CD4-positive, alpha-beta memory T cell (primary cell): Measurements from ENCODE around the gene LDLRAD4. TPM values are rescaled to one million over a fixed set of nuclear protein-coding genes. Genes with fewer than 3 reads are reported as not detected.

Experiments used
- CTCF ChIA-PET: fragments of 350-600 bp; sonication (Branson Sonifier 250); formaldehyde crosslinking; loops from one replicate; lab custom pipeline; 2021; ENCODE audit warnings: inconsistent platforms; ENCODE audit not compliant: partially characterized antibody; lab: Charles Lee
- POLR2A ChIA-PET: fragments of 350-600 bp; sonication (Branson Sonifier 250); formaldehyde crosslinking; loops from one replicate; lab custom pipeline; 2021; ENCODE audit not compliant: partially characterized antibody; lab: Charles Lee
- DNase-seq, 5 donors: peaks; one replicate each; pipeline versions ENCODE4 v3.0.0 to v3.0.0-alpha.2; 2020 to 2022; ENCODE audit warnings: mixed read lengths in 1 of 5
- H3K27ac ChIP-seq: one replicate; pipeline ENCODE4 v1.7.0; 2013; ENCODE audit warnings: low read depth, low read length
- H3K27me3 ChIP-seq: 2 replicates; pipeline ENCODE4 v1.7.0; 2013; ENCODE audit warnings: mild to moderate bottlenecking, low read length, moderate library complexity; ENCODE audit not compliant: insufficient read depth
- H3K36me3 ChIP-seq: 2 replicates; pipeline ENCODE4 v1.7.0; 2013; ENCODE audit warnings: mild to moderate bottlenecking, low read length, moderate library complexity; ENCODE audit not compliant: insufficient read depth
- H3K4me1 ChIP-seq: 2 replicates; pipeline ENCODE4 v1.7.0; 2013; ENCODE audit warnings: mild to moderate bottlenecking, low read length, moderate library complexity; ENCODE audit not compliant: insufficient read depth
- H3K4me3 ChIP-seq, 2 donors: one replicate each; pipeline ENCODE4 v1.7.0; 2013; ENCODE audit warnings: low read length in 2 of 2, mild to moderate bottlenecking in 1 of 2
- H3K9me3 ChIP-seq, 2 donors: one replicate each; pipeline ENCODE4 v1.7.0; 2013; ENCODE audit warnings: low read length in 2 of 2, control low read depth in 1 of 2; ENCODE audit not compliant: control insufficient read depth in 1 of 2
- H3K27ac Mint-ChIP-seq, 7 donors: one replicate each; pipeline ENCODE4 v1.8.0; 2020 to 2021; ENCODE audit warnings: mixed read lengths in 7 of 7, mild to moderate bottlenecking in 6 of 7, inconsistent platforms in 3 of 7, moderate library complexity in 3 of 7
- H3K27me3 Mint-ChIP-seq, 2 donors: one replicate each; pipeline ENCODE4 v1.8.0; 2020 to 2021; ENCODE audit warnings: mixed read lengths in 2 of 2
- H3K36me3 Mint-ChIP-seq, 2 donors: one replicate each; pipeline ENCODE4 v1.8.0; 2020 to 2021; ENCODE audit warnings: mixed read lengths in 2 of 2, inconsistent platforms in 1 of 2, mild to moderate bottlenecking in 1 of 2
- H3K4me1 Mint-ChIP-seq, 4 donors: one replicate each; pipeline ENCODE4 v1.8.0; 2020 to 2021; ENCODE audit warnings: mixed read lengths in 4 of 4, mild to moderate bottlenecking in 1 of 4
- H3K4me3 Mint-ChIP-seq, 8 donors: one replicate each; pipeline ENCODE4 v1.8.0; 2020 to 2021; ENCODE audit warnings: mixed read lengths in 8 of 8, mild to moderate bottlenecking in 7 of 8, moderate library complexity in 6 of 8, inconsistent platforms in 3 of 8
- H3K9me3 Mint-ChIP-seq, 8 donors: one replicate each; pipeline ENCODE4 v1.8.0; 2020 to 2021; ENCODE audit warnings: mixed read lengths in 8 of 8, mild to moderate bottlenecking in 5 of 8, inconsistent platforms in 3 of 8, moderate library complexity in 1 of 8
- intact Hi-C: fragments of 100-400 bp; cut with micrococcal nuclease; formaldehyde crosslinking; loops from one replicate; pipeline ENCODE4 v1.15.1; 2023
- polyA plus RNA-seq, 2 donors: library from polyadenylated mRNA; unstranded; fragments of 300-500 nt; fragmentation: Illumina TruSeq; gene quantifications; one replicate each; pipeline ENCODE4 v1.2.3, GENCODE V29; 2021
- total RNA-seq, 2 experiments: library from RNA; stranded (reverse); gene quantifications; one replicate each; pipeline ENCODE4 v1.2.3, GENCODE V29; 2021

LDLRAD4 gene
- total and polyA plus RNA-seq, 4 experiments from 2014 or later, result 17.4 to 63.0 (median 36.6) TPM

DNA sequence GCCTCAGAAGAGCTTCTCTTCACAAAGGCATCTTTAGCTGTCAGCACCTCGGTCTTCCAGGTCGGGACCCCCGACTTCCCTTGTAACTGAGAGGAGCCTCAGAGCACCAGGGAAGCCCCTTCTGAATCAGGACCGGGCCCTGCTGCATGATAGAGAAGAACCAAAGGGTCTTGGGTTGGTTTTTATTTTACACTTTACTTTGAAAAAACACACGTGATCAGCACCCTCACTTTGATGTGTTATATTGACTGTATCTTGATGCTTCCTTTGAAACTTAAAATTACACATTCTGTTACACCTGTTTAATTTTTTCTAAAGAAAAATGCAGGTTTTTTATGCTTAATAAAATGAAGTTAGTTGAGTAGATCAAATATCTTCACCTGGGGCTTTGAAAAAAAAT is 305.5 kb downstream of the LDLRAD4 start:
- Mint-ChIP-seq H3K27ac (no peak overlapping the region), H3K4me1 (peaks cover 4 to 16% (median 11%) of the 10 kb centered on the region in 4 donors), H3K9me3 (no peaks in the 10 kb centered on the region), H3K4me3 (no peak overlapping the region), H3K27me3 (no peaks in the 10 kb centered on the region), H3K36me3 (peaks cover 22 to 33% of the 10 kb centered on the region in 2 donors)
- H3K4me3 ChIP-seq, result no peak overlapping the region
- ChIA-PET CTCF (interaction anchor here (3.4 kb wide), 1 partner anchor 308 kb away, joined by 10 read pairs; no protein-coding TSS in a partner anchor), POLR2A (no interaction called here)
- H3K9me3 ChIP-seq, result no peaks in the 10 kb centered on the region
- no peak for DNase-seq
- no peak overlapping the region for H3K27ac ChIP-seq
- H3K27me3 ChIP-seq, result no peaks in the 10 kb centered on the region
- H3K36me3 ChIP-seq, result no peaks in the 10 kb centered on the region
- no peaks in the 10 kb centered on the region for H3K4me1 ChIP-seq
- intact Hi-C loops, result no loop called here

DNA sequence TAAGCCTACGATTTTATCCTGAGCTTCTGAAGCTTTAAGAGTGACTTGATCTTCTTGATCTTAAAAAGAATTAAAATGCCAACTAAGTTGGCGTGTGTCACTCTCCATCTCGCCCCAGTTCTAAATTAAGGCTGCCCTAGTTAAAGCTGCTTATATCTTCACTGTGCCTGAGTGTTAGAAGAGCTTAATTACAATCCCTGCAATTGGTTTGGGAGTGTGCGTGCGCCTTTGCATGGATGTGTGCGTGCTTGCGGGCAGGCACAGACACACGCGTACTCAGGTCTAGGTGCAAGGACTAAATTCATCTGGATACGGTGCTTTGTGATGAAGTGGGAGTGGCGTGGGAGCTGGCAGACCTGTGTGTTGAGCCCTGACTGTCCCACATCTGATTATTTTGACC is 306.3 kb downstream of the LDLRAD4 start:
- no peak overlapping the region for H3K4me3 Mint-ChIP-seq
- intact Hi-C loops, result no loop called here
- no peak overlapping the region for H3K27ac ChIP-seq
- H3K36me3 ChIP-seq, result no peaks in the 10 kb centered on the region
- H3K4me3 ChIP-seq, result no peak overlapping the region
- H3K27ac Mint-ChIP-seq, result peak overlapping the region in 1 of 7 donors; percentile 62
- no peaks in the 10 kb centered on the region for H3K27me3 Mint-ChIP-seq
- ChIA-PET POLR2A (no interaction called here), CTCF (interaction anchor here (1.0 to 3.4 kb wide), 2 partner anchors 23 to 309 kb away, joined by 3 to 10 read pairs; no protein-coding TSS in a partner anchor)
- H3K9me3 Mint-ChIP-seq, result no peaks in the 10 kb centered on the region
- DNase-seq, result no peak
- no peaks in the 10 kb centered on the region for H3K27me3 ChIP-seq
- H3K4me1 Mint-ChIP-seq, result peaks cover 7 to 16% (median 12%) of the 10 kb centered on the region in 4 donors
- H3K36me3 Mint-ChIP-seq, result peaks cover 21 to 31% of the 10 kb centered on the region in 2 donors
- H3K4me1 ChIP-seq, result no peaks in the 10 kb centered on the region
- no peaks in the 10 kb centered on the region for H3K9me3 ChIP-seq

DNA sequence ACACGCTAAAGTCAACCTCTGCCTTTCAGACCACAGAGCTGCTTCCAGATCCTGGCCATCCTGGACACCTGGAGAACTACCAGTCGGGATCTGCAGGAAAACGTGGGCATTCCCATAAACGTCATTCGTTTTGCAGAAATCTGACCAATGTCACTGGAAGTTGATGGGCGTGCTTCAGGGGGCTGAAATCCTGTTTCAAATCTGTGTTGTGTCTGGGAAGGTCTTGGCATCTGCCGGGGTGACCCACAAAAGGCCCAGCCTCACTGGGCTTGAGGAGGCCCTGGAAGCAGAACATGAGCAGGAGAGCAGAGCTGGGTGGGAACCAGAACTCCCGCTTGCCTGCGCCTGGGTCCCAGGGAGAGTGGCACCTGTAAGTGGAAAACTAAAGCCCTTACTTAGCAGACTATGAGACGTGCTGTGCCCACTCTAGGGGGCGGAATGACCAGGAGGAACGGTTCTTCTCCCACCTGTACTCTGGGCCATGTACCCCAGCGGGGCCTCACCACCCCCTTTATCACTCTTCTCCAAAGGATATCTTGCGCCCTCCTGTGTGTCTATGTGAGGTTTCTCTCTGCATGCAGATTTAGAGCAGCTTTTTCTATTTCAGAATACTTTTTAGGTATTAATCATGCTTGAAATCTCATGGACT is 306.9 kb downstream of the LDLRAD4 start:
- no peaks in the 10 kb centered on the region for H3K27me3 Mint-ChIP-seq
- no peak for DNase-seq
- H3K27ac Mint-ChIP-seq, result no peak overlapping the region
- peaks cover 15 to 24% of the 10 kb centered on the region in 2 donors for H3K36me3 Mint-ChIP-seq
- Histone ChIP-seq H3K36me3 (no peaks in the 10 kb centered on the region), H3K27me3 (no peaks in the 10 kb centered on the region), H3K27ac (no peak overlapping the region), H3K4me1 (no peaks in the 10 kb centered on the region), H3K4me3 (no peak overlapping the region), H3K9me3 (no peaks in the 10 kb centered on the region)
- intact Hi-C loops, result no loop called here
- no peak overlapping the region for H3K4me3 Mint-ChIP-seq
- ChIA-PET POLR2A (no interaction called here), CTCF (interaction anchor here (0.7 to 3.4 kb wide), 3 partner anchors 24 to 435 kb away, joined by 3 to 10 read pairs (median 3); no protein-coding TSS in a partner anchor)
- no peaks in the 10 kb centered on the region for H3K9me3 Mint-ChIP-seq
- peaks cover 5 to 13% (median 7%) of the 10 kb centered on the region in 4 donors for H3K4me1 Mint-ChIP-seq

DNA sequence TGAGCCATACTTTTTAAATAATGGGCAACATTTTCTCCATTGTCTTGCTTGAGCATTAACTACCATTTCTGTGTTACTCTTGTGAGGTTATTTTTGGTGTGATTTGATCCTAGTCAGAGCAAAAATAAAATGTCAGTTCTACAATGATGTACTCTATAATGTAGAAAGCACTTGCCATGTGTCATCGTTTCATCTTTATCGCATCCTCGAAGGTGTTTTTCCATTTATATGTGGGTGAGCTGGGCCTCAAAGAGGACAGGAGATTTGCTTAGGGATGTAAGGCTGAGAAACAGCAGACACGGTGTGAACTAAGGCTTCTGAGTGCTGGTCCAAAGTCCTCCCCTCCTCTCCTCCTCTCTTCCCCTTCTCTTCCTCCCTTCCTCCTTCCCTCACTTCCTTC is 308.0 kb downstream of the LDLRAD4 start:
- ChIA-PET POLR2A (no interaction called here), CTCF (interaction anchor here (0.7 to 3.4 kb wide), 2 partner anchors 310 to 436 kb away, joined by 3 to 10 read pairs; no protein-coding TSS in a partner anchor)
- H3K9me3 Mint-ChIP-seq, result no peaks in the 10 kb centered on the region
- no peaks in the 10 kb centered on the region for H3K27me3 Mint-ChIP-seq
- Histone ChIP-seq H3K36me3 (no peaks in the 10 kb centered on the region), H3K27me3 (no peaks in the 10 kb centered on the region), H3K4me1 (no peaks in the 10 kb centered on the region), H3K27ac (no peak overlapping the region), H3K4me3 (no peak overlapping the region), H3K9me3 (no peaks in the 10 kb centered on the region)
- H3K27ac Mint-ChIP-seq, result peak overlapping the region in 2 of 7 donors; percentile 5 to 31
- no peak for DNase-seq
- H3K36me3 Mint-ChIP-seq, result peaks cover 13 to 24% of the 10 kb centered on the region in 2 donors
- H3K4me1 Mint-ChIP-seq, result peaks cover 2 to 9% (median 3%) of the 10 kb centered on the region in 4 donors
- no peak overlapping the region for H3K4me3 Mint-ChIP-seq
- intact Hi-C loops, result no loop called here

DNA sequence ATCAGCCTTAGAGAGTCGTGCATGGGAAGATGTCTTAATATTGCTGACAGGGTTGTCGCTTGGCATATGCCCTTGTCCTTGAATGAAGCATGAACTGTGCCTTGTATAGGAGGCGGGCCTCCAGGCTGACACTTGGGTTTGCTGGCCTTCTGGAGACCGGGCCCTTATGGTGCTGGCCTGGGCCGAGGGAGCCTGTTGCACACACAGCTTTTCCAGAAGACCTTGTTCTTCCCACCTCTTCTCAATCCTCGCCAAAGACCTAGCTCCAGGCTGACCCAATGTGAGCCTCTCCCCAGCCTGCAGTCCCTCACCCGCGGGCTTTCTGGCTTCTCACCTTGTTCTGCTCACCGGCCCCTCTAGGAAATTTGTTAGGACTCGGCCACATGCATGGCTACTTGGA is 308.7 kb downstream of the LDLRAD4 start:
- no peaks in the 10 kb centered on the region for H3K9me3 Mint-ChIP-seq
- Histone ChIP-seq H3K27ac (no peak overlapping the region), H3K9me3 (no peaks in the 10 kb centered on the region), H3K27me3 (no peaks in the 10 kb centered on the region), H3K4me1 (no peaks in the 10 kb centered on the region), H3K36me3 (no peaks in the 10 kb centered on the region), H3K4me3 (no peak overlapping the region)
- ChIA-PET POLR2A (no interaction called here), CTCF (no interaction called here)
- H3K27ac Mint-ChIP-seq, result no peak overlapping the region
- intact Hi-C loops, result no loop called here
- no peaks in the 10 kb centered on the region for H3K27me3 Mint-ChIP-seq
- peaks cover 12 to 22% of the 10 kb centered on the region in 2 donors for H3K36me3 Mint-ChIP-seq
- DNase-seq, result no peak
- no peak overlapping the region for H3K4me3 Mint-ChIP-seq
- peaks cover 0 to 15% (median 4%) of the 10 kb centered on the region in 4 donors for H3K4me1 Mint-ChIP-seq

DNA sequence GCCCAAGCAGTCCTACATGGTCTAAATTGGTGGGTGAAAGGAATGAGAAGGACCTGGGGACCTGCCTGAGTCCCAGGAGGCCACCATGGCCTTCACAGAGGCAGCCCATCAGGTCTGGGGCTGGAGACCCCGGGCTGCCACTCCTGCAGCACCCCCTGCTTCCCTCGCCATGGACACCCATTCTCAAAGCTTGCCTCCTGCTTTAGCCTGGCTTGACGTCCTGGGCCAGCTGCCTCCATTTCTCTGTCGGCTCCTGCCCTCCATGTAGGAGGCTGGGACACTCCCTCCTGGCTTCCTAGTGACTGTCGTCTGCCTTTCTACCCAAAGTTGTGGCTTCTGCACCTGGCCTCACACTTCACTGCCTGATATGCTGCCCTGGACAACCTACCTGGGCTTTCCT is 309.2 kb downstream of the LDLRAD4 start:
- Mint-ChIP-seq H3K4me1 (peaks cover 0 to 17% (median 5%) of the 10 kb centered on the region in 4 donors), H3K27ac (no peak overlapping the region), H3K9me3 (no peaks in the 10 kb centered on the region), H3K36me3 (peaks cover 10 to 17% of the 10 kb centered on the region in 2 donors), H3K27me3 (no peaks in the 10 kb centered on the region), H3K4me3 (no peak overlapping the region)
- intact Hi-C loops, result no loop called here
- ChIA-PET CTCF (no interaction called here), POLR2A (no interaction called here)
- Histone ChIP-seq H3K27ac (no peak overlapping the region), H3K4me3 (no peak overlapping the region), H3K36me3 (no peaks in the 10 kb centered on the region), H3K9me3 (no peaks in the 10 kb centered on the region), H3K27me3 (no peaks in the 10 kb centered on the region), H3K4me1 (no peaks in the 10 kb centered on the region)
- DNase-seq, result no peak

DNA sequence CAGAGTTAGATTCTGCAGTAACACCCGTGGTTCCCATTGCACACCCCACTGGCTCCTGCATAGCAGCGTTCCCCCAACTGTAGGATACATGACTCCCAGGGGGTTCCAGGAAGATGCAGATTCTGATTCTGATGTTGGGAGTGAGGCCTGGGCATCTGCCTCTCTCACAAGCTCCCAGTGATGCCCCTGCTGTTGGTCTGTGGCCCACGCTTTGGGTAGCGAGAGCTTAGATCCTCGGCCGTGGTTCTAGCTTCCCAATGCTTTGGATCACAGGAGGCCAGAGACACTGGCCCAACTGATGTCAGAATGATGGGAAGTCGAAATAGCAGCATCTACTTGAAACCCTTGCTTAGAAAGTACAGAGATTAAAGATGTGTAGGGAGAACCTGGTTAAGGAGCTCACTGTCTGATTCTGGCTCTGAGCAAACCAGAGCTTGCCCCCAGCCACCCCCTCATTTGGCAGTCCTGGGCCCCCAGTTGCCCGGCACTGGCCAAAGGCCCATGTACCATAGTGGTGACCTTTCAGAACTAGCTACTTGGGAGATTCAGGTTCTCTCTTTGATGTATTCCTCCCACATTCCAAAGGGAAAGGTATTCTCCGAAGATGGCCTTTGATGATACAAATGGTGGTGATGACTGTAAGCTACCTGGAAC is 310.3 kb downstream of the LDLRAD4 start:
- Mint-ChIP-seq H3K36me3 (peaks cover 10 to 17% of the 10 kb centered on the region in 2 donors), H3K9me3 (no peaks in the 10 kb centered on the region), H3K4me3 (no peak overlapping the region), H3K4me1 (peaks cover 7 to 27% (median 11%) of the 10 kb centered on the region in 4 donors), H3K27ac (peak overlapping the region in 1 of 7 donors; percentile 5), H3K27me3 (no peaks in the 10 kb centered on the region)
- ChIA-PET POLR2A (no interaction called here), CTCF (interaction anchor here (0.9 to 4.8 kb wide), 4 partner anchors 10 to 314 kb away, joined by 3 to 46 read pairs (median 6); no protein-coding TSS in a partner anchor)
- intact Hi-C loops, result no loop called here
- H3K4me1 ChIP-seq, result no peaks in the 10 kb centered on the region
- no peaks in the 10 kb centered on the region for H3K27me3 ChIP-seq
- no peaks in the 10 kb centered on the region for H3K36me3 ChIP-seq
- no peaks in the 10 kb centered on the region for H3K9me3 ChIP-seq
- H3K4me3 ChIP-seq, result no peak overlapping the region
- no peak overlapping the region for H3K27ac ChIP-seq
- DNase-seq, result no peak
